ENCODE data around the gene GALNT2.

The GALNT2 gene

DNA sequence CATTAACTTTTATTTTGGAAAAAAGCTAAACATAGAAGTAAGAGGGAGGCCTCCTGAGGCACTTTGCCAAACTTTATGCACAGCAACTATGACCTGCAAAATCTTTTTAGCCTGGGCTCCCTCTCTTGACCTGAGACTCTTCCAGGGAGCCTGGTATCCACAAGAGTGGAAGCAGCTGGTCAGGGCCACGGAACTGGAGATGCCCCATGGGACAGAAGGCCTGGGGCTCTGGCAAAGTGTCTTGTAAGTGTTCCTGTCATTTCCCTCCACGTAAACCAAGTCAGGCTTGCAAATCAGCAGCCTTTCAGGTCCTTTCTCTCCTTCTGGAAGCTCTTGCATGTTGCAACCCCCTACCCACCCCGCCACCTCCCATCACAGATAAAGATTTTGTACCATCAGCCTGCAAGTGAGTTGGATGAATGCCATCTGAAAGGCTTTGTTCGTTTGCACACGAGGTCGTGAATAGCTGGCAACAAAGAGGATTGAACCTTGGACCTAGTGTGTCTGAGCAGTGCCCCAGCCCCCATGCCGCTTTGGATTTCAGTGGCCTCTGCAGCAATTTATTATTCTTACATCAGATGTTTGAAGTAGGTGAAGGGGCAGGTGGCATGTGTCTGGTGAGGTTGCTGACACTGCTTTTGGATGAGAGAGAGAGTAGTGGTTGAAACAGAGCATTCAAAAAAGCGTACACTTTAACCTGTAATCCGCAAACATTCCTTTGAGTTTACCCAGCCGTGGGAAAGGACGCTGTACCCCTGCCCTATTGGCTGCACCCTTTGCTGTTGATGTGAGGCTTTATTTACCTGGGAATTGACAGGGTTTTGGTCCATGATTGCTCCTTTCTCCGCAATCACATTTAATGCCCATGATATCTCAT lies 91.6 kb downstream of the GALNT2 start:
- DNase-seq (ENCODE audit: low read depth in 2 of 2, low spot score in 1 of 2), result no peak

DNA sequence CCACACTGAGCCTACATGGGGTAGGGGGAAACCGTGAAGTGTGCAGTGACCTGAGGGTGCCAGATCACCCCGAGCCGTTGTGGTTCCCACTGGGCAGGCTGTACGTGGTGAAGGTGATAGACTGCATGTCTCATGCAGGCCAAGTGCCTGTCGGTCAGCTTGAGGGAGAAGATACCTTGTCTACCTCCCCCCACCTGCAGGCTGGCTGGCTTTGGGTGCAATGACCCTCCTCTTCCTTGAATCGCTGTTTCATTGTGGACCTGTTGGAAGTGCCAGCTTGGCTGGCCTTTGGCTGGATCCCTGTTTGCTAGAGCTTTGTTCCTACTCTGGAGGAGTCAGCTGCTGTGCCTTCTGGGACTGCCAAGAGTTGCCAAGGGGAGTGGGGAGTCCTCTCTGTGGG lies 92.5 kb downstream of the GALNT2 start:
- DNase-seq (ENCODE audit: low read depth in 2 of 2, low spot score in 1 of 2), result no peak

DNA sequence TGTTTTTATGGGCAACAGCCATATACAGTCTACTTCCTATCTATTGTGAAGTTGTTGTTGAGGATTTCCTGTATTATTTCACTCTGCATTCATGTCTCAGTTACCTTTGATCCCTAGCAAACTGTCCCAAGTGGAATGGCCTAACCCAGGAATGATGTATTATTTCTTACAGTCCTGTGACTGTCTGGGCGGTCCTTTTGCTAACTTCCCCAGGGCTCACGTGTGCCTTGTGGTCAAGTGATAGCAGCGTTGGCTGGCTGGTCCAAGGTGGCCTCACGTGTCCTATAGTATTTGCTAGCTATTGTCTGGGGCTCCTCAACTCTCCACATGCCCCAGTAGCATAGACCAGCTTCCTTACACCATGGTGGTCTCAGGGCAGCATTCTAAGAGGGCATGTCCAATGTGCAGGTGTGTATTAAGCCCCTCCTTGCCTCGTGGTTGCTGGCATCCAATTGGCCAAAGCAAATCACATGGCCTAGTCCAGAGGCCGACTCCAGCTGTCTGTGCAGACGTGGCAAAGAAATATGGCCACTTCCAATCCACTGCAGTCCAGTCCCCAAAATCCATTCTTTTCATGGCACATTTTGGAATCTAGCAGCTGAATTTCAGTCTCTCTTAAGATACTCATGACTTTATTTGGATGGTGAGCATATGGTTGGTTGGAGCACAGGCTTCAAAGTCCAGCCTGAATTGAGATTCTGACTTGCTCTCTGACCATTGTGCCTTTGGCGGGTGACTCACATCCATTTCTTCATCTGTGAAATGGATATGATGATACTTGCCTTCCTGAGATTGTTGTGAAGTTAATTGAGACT lies 94.1 kb downstream of the GALNT2 start:
- DNase-seq (ENCODE audit: low read depth in 2 of 2, low spot score in 1 of 2), result no peak

DNA sequence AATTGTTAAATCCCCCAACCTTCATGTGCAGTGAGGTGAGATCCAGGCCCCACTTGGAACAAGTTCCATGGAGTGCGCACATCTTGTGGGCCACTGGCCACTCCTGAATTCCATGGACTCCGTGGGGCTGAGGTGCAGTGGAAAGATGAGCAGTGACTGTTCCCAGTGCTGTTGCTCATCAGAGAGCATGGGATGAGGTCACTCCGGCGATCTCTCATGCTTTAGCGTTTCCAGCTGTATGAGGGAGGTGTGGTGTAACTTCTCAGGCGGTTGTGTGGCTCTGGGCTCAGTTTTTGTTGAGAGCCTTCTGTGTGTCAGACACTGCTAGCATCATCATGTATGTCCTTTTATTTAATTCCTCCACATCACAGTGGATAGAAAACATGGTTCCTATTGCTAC lies 96.2 kb downstream of the GALNT2 start:
- DNase-seq (ENCODE audit: low read depth in 2 of 2, low spot score in 1 of 2), result no peak

DNA sequence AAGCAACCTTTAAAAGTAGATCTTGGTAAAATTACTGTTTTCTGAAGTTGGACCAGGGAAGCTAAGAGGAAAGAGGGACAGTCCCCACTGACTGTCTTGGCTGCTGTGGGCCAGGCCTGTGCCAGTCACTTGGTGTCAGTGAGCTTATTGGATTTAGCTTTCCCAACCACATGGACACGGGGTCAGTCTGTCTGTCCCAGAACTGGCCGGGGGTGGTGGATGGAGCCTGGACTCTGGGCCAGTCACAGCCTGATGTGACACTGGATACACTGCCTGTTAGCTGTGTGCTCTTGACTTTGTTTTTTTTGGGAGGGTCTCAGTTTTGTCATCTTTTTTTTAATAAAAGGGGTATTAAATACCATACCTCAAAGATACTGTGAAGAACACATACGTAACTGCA lies 96.7 kb downstream of the GALNT2 start:
- no peak for DNase-seq (ENCODE audit: low read depth in 2 of 2, low spot score in 1 of 2)

DNA sequence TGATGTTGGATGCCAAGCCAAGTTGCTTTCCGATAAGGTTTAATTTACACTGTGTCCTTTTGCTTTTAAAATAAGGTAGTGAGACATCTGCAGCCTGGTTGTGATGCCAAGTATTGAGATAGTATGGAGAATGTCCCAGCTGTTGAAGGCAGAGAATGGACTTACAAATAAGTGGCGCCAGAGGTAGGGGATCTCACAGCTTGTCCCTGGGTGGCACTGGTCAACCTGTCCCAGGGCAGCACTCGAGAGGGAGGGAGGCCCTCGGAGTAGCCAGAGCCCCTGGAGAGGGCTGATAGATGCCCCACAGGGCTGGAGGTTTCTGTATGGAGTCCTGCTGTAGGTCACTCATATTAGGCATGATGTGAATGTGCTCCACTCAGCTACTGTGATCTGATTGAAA lies 98.5 kb downstream of the GALNT2 start:
- no peak for DNase-seq (ENCODE audit: low read depth in 2 of 2, low spot score in 1 of 2)

DNA sequence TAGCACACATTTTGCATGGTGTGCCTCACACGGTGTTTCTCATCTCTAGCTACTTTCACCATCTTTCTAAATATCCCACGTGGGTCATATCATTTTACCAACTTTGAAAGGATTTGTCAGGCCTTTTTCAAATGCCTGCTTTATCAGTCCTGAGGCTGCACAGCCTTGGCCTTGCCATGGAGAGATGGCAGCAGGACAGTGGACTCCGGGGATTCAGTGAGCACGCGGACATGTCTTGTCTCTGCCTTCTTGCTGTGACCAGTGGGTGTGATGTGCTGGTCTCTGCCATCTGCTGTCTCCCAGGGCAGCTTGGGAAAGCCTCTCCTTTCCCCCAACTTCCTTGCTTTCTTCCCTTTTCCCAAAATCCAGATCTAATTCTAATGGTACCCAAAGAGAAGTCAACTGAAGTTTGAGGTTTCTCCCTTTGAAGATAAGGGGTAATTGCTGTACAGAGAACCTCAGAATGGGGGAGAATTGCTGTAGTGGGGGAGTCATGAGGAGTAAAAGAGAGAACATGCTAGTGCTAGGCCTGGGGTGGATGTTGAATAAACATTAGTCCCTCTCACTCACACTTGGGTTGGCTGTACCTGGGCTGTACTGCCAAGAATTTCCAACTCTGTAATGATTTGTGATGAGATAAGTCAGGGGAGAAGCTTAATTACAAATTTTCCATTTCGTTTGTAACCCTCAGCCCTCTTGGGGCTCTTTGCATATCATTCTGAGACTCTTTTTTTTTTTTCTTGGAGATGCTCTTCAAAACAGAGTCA lies 99.5 kb downstream of the GALNT2 start:
- DNase-seq (ENCODE audit: low read depth in 2 of 2, low spot score in 1 of 2), result no peak

DNA sequence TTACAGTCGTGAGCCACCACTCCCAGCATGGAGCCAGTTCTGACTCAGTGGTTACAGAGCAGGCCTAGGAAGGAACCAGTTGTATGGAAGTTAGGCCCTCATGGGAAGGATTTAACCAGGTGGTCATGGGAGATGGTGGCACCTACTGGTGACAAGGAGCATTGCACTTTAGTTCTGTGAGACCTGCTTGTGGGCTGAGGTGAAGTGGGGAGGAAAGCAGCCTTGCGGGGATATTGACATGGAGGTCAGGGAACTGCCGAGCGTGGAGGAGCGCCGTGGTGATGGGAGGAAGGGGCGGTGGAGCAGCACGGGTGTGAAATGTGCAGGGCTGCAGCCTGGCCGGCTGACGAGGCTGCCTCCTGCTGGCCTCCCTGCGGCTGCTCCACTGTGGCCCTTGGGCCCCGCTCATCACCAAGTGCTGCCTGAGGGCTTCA lies 100.4 kb downstream of the GALNT2 start:
- DNase-seq (ENCODE audit: low read depth in 2 of 2, low spot score in 1 of 2), result peak in 1 of 2 donors; percentile 10

DNA sequence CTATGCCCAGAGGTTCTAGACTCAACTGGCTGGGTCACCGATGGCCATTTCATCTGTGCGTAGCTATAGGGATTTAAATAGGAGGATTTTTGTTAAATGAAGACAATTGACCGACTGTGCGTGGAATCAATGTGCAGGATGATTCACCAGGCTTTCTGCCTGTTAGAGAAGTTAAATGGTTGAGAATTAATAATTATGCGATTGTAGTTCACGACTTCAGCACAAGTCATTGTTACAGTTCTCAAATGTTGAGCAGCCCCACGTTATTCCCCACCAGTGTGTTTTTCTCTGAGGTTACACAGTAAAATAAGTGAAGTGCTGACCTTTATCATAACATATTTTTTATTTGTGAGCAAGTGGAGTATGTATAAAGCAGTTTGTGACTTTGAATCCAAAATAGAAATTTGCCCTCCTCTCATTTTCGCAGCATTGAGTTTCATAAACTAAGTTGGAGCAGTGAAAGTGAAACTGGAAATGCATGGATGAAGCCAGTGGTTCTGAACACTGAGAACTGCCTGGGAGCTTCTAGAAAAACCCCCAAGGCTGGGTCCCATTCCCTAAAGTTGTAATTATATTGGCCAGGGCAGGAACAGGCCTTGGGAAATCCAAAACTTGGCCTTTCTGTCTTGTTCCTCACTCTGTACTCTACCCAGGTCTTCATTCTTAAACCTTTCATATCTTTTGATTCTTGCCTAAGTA lies 102.6 kb downstream of the GALNT2 start:
- no peak for DNase-seq (ENCODE audit: low read depth in 2 of 2, low spot score in 1 of 2)

DNA sequence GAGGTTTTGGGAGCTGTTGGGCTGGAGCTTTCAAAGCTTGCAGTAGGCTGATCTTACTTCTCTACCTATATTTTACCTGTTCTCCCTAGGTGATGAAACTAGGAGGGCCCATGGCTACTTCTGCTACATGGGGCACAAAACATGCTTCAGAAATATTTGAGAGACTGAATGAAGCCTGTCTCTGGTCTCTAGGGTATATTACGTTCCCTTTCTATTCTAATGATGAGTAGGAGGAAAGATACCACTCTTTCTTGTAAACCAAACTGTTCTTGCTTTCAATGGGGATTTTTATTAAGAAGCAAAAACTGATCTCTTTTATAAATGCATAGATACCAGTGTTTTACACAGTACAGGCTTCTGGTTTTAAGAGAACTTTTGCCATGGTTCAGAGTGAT lies 103.1 kb downstream of the GALNT2 start:
- no peak for DNase-seq (ENCODE audit: low read depth in 2 of 2, low spot score in 1 of 2)

DNA sequence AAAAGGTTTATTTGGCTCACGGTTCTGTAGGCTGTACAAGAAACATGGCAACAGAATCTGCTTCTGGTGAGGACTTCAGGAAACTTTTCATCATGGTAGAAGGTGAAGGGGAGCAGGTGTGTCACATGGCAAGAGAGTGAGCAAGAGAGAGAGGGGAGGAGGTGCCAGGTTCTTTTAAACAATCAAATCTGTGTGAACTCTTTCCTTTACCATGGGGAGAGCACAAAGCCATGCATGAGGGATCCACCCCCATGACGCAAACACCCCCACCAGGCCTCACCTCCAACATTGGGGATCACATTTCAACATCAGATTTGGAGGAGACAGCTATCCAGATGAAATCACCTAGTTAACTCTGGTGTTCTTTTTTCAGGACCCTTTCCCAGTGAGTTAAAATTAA lies 103.6 kb downstream of the GALNT2 start:
- DNase-seq (ENCODE audit: low read depth in 2 of 2, low spot score in 1 of 2), result no peak

DNA sequence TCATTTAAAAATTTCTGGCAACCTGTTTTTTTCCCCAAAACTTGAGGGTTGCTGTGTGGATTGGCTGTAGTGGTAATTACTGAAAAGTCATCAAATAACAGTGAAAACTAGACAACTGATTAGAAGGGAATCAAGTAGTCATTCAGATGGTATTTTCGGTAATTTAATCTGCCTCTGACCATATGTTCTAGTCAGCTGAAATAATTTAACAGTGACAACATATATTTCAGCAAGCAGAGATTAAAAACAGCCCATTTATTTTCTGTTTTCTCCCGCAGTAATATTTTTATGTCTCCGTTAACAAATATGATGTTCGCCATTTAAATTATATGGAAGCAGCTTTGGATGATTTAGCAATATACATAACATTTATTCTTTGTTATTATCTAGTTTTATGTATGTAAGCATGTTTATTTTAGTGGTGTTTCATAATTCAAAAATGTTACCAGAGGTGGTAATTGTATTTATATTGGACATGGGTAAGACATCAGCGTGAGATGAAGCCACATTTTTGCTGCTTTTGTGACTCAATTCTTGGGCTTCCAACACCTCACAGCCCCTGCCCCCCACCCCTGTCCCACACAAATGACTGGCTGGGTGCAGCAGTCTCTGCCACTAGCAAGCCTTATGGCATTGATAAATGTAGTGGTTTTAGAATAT lies 104.4 kb downstream of the GALNT2 start:
- no peak for DNase-seq (ENCODE audit: low read depth in 2 of 2, low spot score in 1 of 2)

DNA sequence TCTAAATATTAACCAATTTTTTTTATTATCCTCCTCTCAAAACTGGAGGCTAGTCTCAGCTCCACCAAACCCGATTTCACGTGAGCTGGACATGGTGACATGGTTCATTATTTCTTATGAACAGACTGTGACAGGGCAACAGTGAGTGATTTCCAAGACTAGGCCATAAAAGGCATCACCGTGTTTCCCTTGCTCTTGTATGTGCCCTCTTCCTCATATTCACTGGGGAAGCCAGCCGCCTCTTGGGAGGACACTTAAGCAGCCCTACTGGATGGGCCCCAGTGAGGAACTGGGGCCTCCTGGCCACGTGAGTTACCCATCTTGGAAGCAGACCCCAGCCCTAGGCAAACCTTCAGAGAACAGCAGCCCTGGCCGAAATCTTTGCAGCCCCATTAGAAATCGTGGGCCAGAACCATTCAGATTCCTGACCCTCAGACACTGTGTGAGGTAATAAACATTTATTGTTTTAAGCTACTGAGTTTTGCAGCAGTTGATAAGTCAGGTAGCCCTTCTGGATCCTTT lies 105.0 kb downstream of the GALNT2 start:
- DNase-seq (ENCODE audit: low read depth in 2 of 2, low spot score in 1 of 2), result no peak

DNA sequence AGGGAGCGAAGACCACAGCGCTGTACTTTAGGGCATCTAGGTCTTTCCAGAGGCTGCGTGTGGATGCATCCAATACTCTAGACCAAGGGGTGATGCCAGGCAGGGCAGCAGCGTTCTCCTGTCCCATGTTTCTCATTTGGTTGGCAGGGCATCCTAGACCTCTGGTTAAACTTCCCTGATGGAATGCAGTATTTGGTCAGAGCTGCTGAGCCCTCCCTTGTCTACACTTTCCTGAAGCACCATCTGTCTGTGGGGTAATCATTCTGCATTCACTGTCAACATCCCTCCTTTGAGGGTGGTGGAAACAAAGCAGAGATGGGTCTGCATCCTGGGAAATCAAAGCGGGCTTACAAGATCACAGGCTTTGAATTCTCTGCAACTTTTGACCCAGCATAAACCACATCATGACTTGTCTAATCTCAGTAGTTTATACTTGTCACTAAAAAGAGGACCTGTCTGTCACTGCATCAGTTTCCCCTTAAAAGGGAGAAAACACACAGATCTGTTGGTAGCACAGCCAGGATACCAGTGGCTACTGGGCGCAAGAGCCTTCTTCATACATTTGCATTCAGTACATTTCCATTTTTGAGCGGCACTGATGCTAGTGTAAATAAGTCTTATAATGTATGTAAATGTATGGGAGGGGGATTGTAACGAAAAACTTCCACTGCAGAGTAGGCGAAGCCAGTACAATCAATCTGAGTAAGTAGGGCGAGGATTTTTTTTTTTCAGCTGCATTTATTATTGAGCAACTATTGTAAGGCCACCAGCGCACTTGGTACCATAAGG lies 106.3 kb downstream of the GALNT2 start:
- DNase-seq (ENCODE audit: low read depth in 2 of 2, low spot score in 1 of 2), result no peak

DNA sequence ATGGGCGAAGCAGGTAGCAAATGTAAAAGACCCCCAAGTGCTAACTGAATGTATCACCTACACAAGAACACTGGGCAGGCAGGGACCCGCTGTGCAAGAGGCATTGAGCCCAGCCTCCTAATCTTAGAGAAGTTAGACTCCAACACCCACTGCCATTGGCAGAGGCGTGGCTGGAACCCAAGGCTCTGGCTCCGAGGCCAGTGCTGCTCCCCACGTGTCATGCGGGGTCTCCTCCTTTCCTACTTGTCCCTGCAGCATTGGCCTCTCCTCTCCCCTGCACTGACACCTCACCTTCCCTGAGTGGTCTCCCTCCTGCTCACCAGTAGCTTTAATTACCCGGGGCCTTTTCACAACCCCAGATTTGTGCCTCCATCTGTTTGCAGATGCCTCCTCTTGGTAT lies 107.0 kb downstream of the GALNT2 start:
- no peak for DNase-seq (ENCODE audit: low read depth in 2 of 2, low spot score in 1 of 2)

DNA sequence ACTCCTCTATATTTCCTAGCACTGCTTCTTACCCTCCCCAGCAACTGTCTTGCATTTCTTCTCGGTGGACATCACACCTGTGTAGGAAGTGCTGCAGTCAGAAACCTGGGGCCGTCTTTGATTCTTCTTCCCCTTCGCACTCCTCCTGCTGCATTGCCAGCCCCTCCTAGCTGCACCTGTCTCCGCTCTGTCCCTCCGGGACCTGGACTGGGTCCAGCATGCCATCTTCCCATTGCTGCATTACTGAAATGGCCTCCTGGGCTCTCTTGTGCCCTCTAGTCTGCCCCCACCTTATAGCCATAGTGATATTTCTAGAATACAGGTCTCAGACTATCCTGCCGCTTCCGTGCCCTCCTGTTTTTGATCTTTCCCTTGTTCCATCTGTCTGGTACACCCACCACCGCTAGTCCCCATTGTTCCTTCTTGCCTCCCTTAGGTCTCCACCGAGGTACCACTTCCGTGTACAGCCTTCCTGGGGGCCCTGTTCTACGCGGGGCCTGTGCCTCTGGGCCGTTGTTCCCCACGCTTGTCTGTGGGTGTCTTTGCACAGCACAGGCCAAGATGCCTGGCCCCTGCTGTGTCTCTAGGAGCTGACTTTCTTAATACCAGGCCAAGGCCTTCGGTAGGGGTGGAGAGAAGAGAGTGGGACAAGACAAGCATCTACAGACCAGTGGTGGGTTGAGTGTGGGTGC lies 107.6 kb downstream of the GALNT2 start:
- no peak for DNase-seq (ENCODE audit: low read depth in 2 of 2, low spot score in 1 of 2)

DNA sequence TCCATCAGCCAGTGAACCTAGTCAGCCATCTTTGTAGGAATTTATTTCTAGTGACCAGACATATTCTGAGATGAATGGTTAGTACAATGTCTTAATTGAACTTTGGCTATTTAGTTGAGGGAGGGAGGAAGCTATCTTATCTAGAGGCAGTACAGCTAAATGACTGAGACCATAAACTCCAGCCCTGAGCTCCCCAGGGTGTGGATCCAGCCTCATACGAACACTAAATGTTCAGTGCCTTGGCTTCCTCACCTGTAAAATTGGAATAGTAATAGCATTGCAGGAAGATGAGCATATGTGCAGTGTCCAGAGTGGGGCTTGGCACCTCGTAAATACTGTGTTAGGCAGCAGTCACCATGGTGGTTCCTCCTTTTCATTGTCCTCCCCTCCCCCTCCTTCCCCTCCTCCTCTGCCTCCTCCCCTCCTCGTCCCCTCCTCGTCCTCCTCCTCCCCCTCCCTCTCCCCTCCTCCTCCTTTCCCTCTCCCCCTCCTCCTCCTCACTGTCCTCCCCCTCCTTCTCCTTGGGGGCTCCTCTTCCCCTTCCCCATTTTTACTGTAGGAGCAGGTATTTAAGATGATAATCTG lies 108.2 kb downstream of the GALNT2 start:
- DNase-seq (ENCODE audit: low read depth in 2 of 2, low spot score in 1 of 2), result no peak

DNA sequence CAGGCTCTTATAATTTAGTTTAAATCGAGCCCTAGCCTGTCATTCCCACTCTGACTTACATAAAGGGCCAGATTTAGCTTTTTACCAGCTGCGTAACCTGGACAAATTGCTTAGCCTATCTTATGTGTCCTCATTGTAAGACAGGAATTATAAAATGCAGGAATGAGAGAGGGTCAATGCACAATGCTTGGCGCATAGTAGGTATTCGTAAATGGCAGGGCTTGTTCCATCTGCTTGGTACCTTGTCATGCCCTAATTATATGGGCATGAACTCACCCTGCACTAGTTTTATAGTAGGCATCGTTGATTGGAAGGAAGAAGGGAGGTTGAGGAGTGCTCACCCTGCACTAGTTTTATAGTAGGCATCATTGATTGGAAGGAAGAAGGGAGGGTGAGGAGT lies 108.8 kb downstream of the GALNT2 start:
- no peak for DNase-seq (ENCODE audit: low read depth in 2 of 2, low spot score in 1 of 2)
